Measurements from ENCODE around the gene TAF7.

- TF ChIP-seq CTCF (IDR thresholded peaks at IDR 0.05; ENCODE audit: insufficient read depth, low read length) (no peak), REST (IDR thresholded peaks at IDR 0.05; ENCODE audit: insufficient replicate concordance, low read depth) (no peak), POLR2AphosphoS5 (IDR thresholded peaks at IDR 0.05; ENCODE audit: low read depth) (no peak), GABPA (IDR thresholded peaks at IDR 0.05; ENCODE audit: low read depth) (no peak), SPI1 (IDR thresholded peaks at IDR 0.05; ENCODE audit: borderline replicate concordance, low read depth) (no peak)
Observed at GRCh38 chr5:141343953-141344463, 23.4 kb upstream of the TAF7 start.

All from HL-60 (cell line).